ENCODE measurements around the gene JARID2. TPM values are rescaled to one million over a fixed set of nuclear protein-coding genes. Genes with fewer than 3 reads are reported as not detected.

JARID2 gene
- total and polyA plus RNA-seq, 2 of the 4 experiments (the other 2 are of a cell fraction) = 9.6 to 12.9 TPM

DNA sequence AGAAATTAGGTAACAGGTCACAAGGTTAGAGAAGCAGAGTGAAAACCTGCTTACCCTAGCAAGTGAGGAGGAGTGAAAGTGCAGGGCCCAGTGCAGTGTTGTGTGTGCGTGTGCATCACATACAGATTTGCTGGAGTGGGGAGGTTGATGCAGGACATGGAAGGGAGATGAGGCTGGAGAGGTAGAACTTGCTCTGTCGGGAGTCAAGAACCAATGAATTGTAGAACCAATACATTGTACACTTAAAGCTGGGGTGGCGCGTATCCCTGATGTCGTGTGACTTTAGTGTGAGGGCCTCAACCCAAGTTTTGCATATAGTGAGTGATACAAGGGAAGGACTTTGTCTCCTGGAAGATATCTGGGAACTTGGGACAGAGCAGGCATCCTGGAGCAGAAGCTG lies 48.6 kb downstream of the JARID2 start:
- no peak overlapping the region; the same call in 1 of the 2 replicates for H3K23ac ChIP-seq (ENCODE audit: low read depth, low read length)
- ChIA-PET POLR2A (ENCODE audit: unreplicated experiment) (no interaction called here), CTCF (interaction anchor here (0.8 kb wide), 1 partner anchor 146 kb away, joined by 3 read pairs; no protein-coding TSS in a partner anchor)
- no peaks in the 10 kb centered on the region for H3K27me3 ChIP-seq (ENCODE audit: control insufficient read depth, insufficient read depth, low read length)
- DNase-seq = no peak
- peaks cover 19% of the 10 kb centered on the region for H3K9me1 ChIP-seq (ENCODE audit: insufficient read depth, low read length)
- no peaks in the 10 kb centered on the region for H3K9me3 ChIP-seq (ENCODE audit: control insufficient read depth, insufficient read depth, low read length)
- no peak overlapping the region for H3K4ac ChIP-seq (ENCODE audit: low read depth, low read length)
- H4K20me1 ChIP-seq (ENCODE audit: insufficient read depth, low read length) = peaks cover 73% of the 10 kb centered on the region
- H3K27ac ChIP-seq (ENCODE audit: insufficient read depth, low read length) = no peak overlapping the region
- H3K4me3 ChIP-seq (ENCODE audit: insufficient read depth, low read depth, low read length) = no peak overlapping the region
- no peak overlapping the region for H3K14ac ChIP-seq (replicated peaks; ENCODE audit: low read depth, low read length)
- peaks cover 8% of the 10 kb centered on the region for H3K4me1 ChIP-seq (ENCODE audit: control insufficient read depth, insufficient read depth, low read length)
- intact Hi-C loops (cut with micrococcal nuclease) = no loop called here
- no peak overlapping the region for H3K18ac ChIP-seq (ENCODE audit: low read depth, low read length)
- no peak overlapping the region for H2BK15ac ChIP-seq (ENCODE audit: low read depth, low read length)
- ATAC-seq (ENCODE audit: low read depth) = no peak
- dilution Hi-C loops (cut with HindIII; ENCODE audit: low sequenced_read_pairs, unreplicated experiment) = no loop called here
- H2BK20ac ChIP-seq (ENCODE audit: low read depth, low read length) = no peak overlapping the region
- in situ Hi-C loops (cut with MboI; ENCODE audit: low sequenced_read_pairs) = no loop called here
- H3K56ac ChIP-seq (ENCODE audit: extremely low read depth, insufficient read depth, low read length) = no peak overlapping the region
- TF ChIP-seq SMC3 (IDR thresholded peaks at IDR 0.05; ENCODE audit: low read depth, low read length) (no peak), NFE2L2 (IDR thresholded peaks at IDR 0.05; ENCODE audit: low read depth, low read length) (no peak), MAFK (IDR thresholded peaks at IDR 0.05; ENCODE audit: low read depth, low read length) (no peak), USF2 (IDR thresholded peaks at IDR 0.05; ENCODE audit: low read depth, low read length) (no peak), MAZ (IDR thresholded peaks at IDR 0.05; ENCODE audit: borderline replicate concordance, low read depth, low read length) (no peak)
- H2AK9ac ChIP-seq (replicated peaks; ENCODE audit: low read depth, low read length, poor library complexity) = no peak overlapping the region
- H4K91ac ChIP-seq (ENCODE audit: insufficient read depth, low read depth, low read length) = no peak overlapping the region
- H4K8ac ChIP-seq (ENCODE audit: low read depth in 2 of 2, low read length in 2 of 2) = no peak overlapping the region
- no peak overlapping the region for H2BK5ac ChIP-seq (ENCODE audit: low read depth, low read length, poor library complexity, severe bottlenecking)
- H4K5ac ChIP-seq (ENCODE audit: low read depth, low read length) = no peak overlapping the region
- no peak overlapping the region for H2AFZ ChIP-seq (replicated peaks; ENCODE audit: low read length, poor library complexity)
- H3K9ac ChIP-seq (ENCODE audit: low read depth, low read length) = no peak overlapping the region
- no CpG with 5 or more reads among the region's 5 CpGs for WGBS, 2 experiments (ENCODE audit: extremely low coverage in 2 of 2, insufficient read length in 1 of 2)
- H3K4me2 ChIP-seq (ENCODE audit: low read depth, low read length) = no peak overlapping the region
- H2AK5ac ChIP-seq (ENCODE audit: low read depth, low read length) = no peak overlapping the region
- no peak overlapping the region for H2BK120ac ChIP-seq (ENCODE audit: low read depth, low read length)
- BruUV-seq (replicated peaks) = no TSS peak
- H3K36me3 ChIP-seq (ENCODE audit: control insufficient read depth, insufficient read depth, low read length) = no peaks in the 10 kb centered on the region
- peaks cover 41 to 78% of the 10 kb centered on the region in 2 experiments for H3K79me1 ChIP-seq (ENCODE audit: low read depth in 1 of 2, low read length in 2 of 2)
